Hepatocyte (in vitro differentiated cells): ENCODE measurements around the gene PZP.

Experiments
- CTCF ChIP-seq: fragments of 200-600 bp; sonication (generic); IDR thresholded peaks from 2 replicates; pipeline ENCODE4 v1.5.1; 2016; ENCODE audit warnings: antibody characterized with exemption, mild to moderate bottlenecking; ENCODE audit not compliant: poor library complexity
- EZH2 ChIP-seq: fragments of 200-600 bp; sonication (generic); IDR thresholded peaks from 2 replicates; pipeline ENCODE4 v1.6.1; 2016; ENCODE audit warnings: antibody characterized with exemption, mild to moderate bottlenecking, borderline replicate concordance
- EZH2phosphoT487 ChIP-seq: fragments of 200-600 bp; sonication (generic); IDR thresholded peaks from one replicate; pipeline ENCODE4 v1.6.1; 2018; ENCODE audit warnings: antibody characterized with exemption, mild to moderate bottlenecking, low read depth, moderate library complexity; ENCODE audit not compliant: unreplicated experiment, severe bottlenecking

GRCh38 chr12:9169979-9170634 is 38.1 kb downstream of the PZP start:
- no peak for TF ChIP-seq CTCF
- no peak for TF ChIP-seq EZH2phosphoT487
- no peak for TF ChIP-seq EZH2
